HCT116 (cell line): ENCODE measurements around the gene PXDN. TPM values are rescaled to one million over a fixed set of nuclear protein-coding genes. Genes with fewer than 3 reads are reported as not detected.

ENCODE experiments used
- ATAC-seq: fragments of 200-7000 bp; cut with Tn5 transposase; 2 replicates; pipeline ENCODE4 v1.9.1; 2020; ENCODE audit warnings: mild to moderate bottlenecking, moderate library complexity
- BruUV-seq: library from RNA; stranded (reverse); fragments of 400-500 nt; replicated peaks from 2 replicates; lab custom pipeline; 2021; lab: Mats Ljungman, UMichigan
- CTCF ChIA-PET: fragments of 300-600 bp; sonication (Branson Sonifier 250); formaldehyde crosslinking; loops from one replicate; lab custom pipeline; 2021; ENCODE audit warnings: antibody characterized with exemption; lab: Charles Lee
- POLR2A ChIA-PET: fragments of 300-600, 350-600 bp; sonication (Branson Sonifier 250); formaldehyde crosslinking; loops from one replicate; lab custom pipeline; 2021; ENCODE audit warnings: antibody characterized with exemption; lab: Charles Lee
- RAD21 ChIA-PET, 2 experiments: fragments of 300-600 bp; sonication (Branson Sonifier 250); formaldehyde crosslinking; loops; one replicate each; lab custom pipeline; 2023; ENCODE audit warnings: low total read pairs in 2 of 2; ENCODE audit not compliant: uncharacterized antibody in 2 of 2, unreplicated experiment in 2 of 2, low non-redundant PET in 1 of 2; lab: Charles Lee
- DNase-seq: peaks from one replicate; pipeline ENCODE4 v3.0.0-alpha.2; 2010; ENCODE audit warnings: low read depth, low spot score
- H2AFZ ChIP-seq: fragments of 200-600 bp; shearing (Covaris generic), sonication (generic); 2 replicates; pipeline ENCODE4 v1.6.1; 2017; ENCODE audit warnings: low read depth, mixed run types, mixed read lengths, antibody characterized with exemption, low read length; ENCODE audit not compliant: poor library complexity, severe bottlenecking
- H3K27ac ChIP-seq: 2 replicates; pipeline ENCODE4 v1.5.1; 2012; ENCODE audit warnings: low read depth, low read length
- H3K27me3 ChIP-seq: fragments of 200-600 bp; sonication (generic); 2 replicates; pipeline ENCODE4 v1.6.1; 2016; ENCODE audit warnings: mixed run types, low read length, mixed read lengths; ENCODE audit not compliant: insufficient read depth
- H3K36me3 ChIP-seq, 2 experiments: fragments of 200-500 bp in 1 of 2; fragments of 200-600 bp in 1 of 2; sonication (Bioruptor generic) in 1 of 2; sonication (generic) in 1 of 2; 2 replicates each; pipeline versions ENCODE4 v1.5.1 to v1.6.1; 2014 to 2016; ENCODE audit warnings: low read length in 2 of 2, inconsistent platforms in 1 of 2, mixed read lengths in 1 of 2, mixed run types in 1 of 2; ENCODE audit not compliant: insufficient read depth in 2 of 2, control insufficient read depth in 1 of 2
- H3K4me1 ChIP-seq, 2 experiments: fragments of 200-600 bp in 1 of 2; sonication (generic) in 1 of 2; 2 replicates each; pipeline versions ENCODE4 v1.5.1 to v1.6.1; 2012 to 2017; ENCODE audit warnings: low read length in 2 of 2, inconsistent platforms in 1 of 2, mild to moderate bottlenecking in 1 of 2, mixed read lengths in 1 of 2, mixed run types in 1 of 2, moderate library complexity in 1 of 2; ENCODE audit not compliant: insufficient read depth in 2 of 2, control insufficient read depth in 1 of 2
- H3K4me2 ChIP-seq: fragments of 200-600 bp; sonication (generic); 2 replicates; pipeline ENCODE4 v1.6.1; 2017; ENCODE audit warnings: mixed run types, low read length, mixed read lengths
- H3K4me3 ChIP-seq, 2 experiments: fragments of 200-600 bp in 1 of 2; sonication (generic) in 1 of 2; replicated peaks in 1 of 2; 2 replicates each; pipeline ENCODE4 v1.5.1; 2011 to 2016; ENCODE audit warnings: low read length in 2 of 2, control low read depth in 1 of 2, low read depth in 1 of 2, mild to moderate bottlenecking in 1 of 2, mixed read lengths in 1 of 2, mixed run types in 1 of 2
- H3K79me2 ChIP-seq: fragments of 200-600 bp; sonication (generic); 2 replicates; pipeline ENCODE4 v1.6.1; 2017; ENCODE audit warnings: mild to moderate bottlenecking, mixed run types, low read length, moderate library complexity, mixed read lengths; ENCODE audit not compliant: insufficient read depth
- H3K9ac ChIP-seq: fragments of 200-600 bp; sonication (generic); 2 replicates; pipeline ENCODE4 v1.6.1; 2016; ENCODE audit warnings: low read length, mixed read lengths
- H3K9me2 ChIP-seq: fragments of 200-600 bp; sonication (generic), shearing (Covaris generic); 2 replicates; pipeline ENCODE4 v1.6.1; 2017; ENCODE audit warnings: mixed run types, mild to moderate bottlenecking, moderate library complexity; ENCODE audit not compliant: insufficient read depth
- H3K9me3 ChIP-seq, 2 experiments: fragments of 200-500 bp in 1 of 2; fragments of 200-600 bp in 1 of 2; sonication (Bioruptor generic) in 1 of 2; sonication (generic) in 1 of 2; 2 replicates each; pipeline ENCODE4 v1.6.1; 2014 to 2017; ENCODE audit warnings: low read length in 2 of 2, mixed read lengths in 2 of 2, inconsistent platforms in 1 of 2, low read depth in 1 of 2, mild to moderate bottlenecking in 1 of 2, mixed run types in 1 of 2, moderate library complexity in 1 of 2; ENCODE audit not compliant: control insufficient read depth in 1 of 2, insufficient read depth in 1 of 2
- H4K20me1 ChIP-seq: fragments of 200-600 bp; sonication (generic), shearing (Covaris generic); 2 replicates; pipeline ENCODE4 v1.6.1; 2017; ENCODE audit warnings: mixed run types, mild to moderate bottlenecking, moderate library complexity; ENCODE audit not compliant: insufficient read depth
- ATF3 ChIP-seq: IDR thresholded peaks from 2 replicates; pipeline ENCODE4 v1.6.1; 2012
- EZH2 ChIP-seq: fragments of 200-600 bp; sonication (generic); IDR thresholded peaks from 2 replicates; pipeline ENCODE4 v1.6.1; 2017; ENCODE audit warnings: antibody characterized with exemption, mixed run types
- EZH2phosphoT487 ChIP-seq: fragments of 200-600 bp; IDR thresholded peaks from 2 replicates; pipeline ENCODE4 v1.6.1; 2018; ENCODE audit warnings: antibody characterized with exemption, borderline replicate concordance
- MAX ChIP-seq: IDR thresholded peaks from 2 replicates; pipeline ENCODE4 v1.6.1; 2012
- POLR2A ChIP-seq: IDR thresholded peaks from 2 replicates; pipeline ENCODE4 v1.7.0; 2011; ENCODE audit warnings: borderline replicate concordance; ENCODE audit not compliant: insufficient read depth, insufficient read length; ENCODE audit errors: extremely low read depth
- RAD21 ChIP-seq: IDR thresholded peaks from 2 replicates; pipeline ENCODE4 v1.6.1; 2012; ENCODE audit warnings: low read depth, mild to moderate bottlenecking
- REST ChIP-seq: IDR thresholded peaks from 2 replicates; pipeline ENCODE4 v1.6.1; 2012; ENCODE audit warnings: low read depth
- SIN3A ChIP-seq: IDR thresholded peaks from 2 replicates; pipeline ENCODE4 v1.6.1; 2012; ENCODE audit warnings: low read depth
- YY1 ChIP-seq: IDR thresholded peaks from 2 replicates; pipeline ENCODE4 v1.6.1; 2011; ENCODE audit warnings: low read length, low read depth, moderate library complexity, mild to moderate bottlenecking; ENCODE audit not compliant: insufficient replicate concordance; ENCODE audit errors: extremely low read depth
- ZBTB33 ChIP-seq: IDR thresholded peaks from 2 replicates; pipeline ENCODE4 v1.6.1; 2011; ENCODE audit warnings: mild to moderate bottlenecking, low read length, moderate library complexity; ENCODE audit not compliant: insufficient replicate concordance; ENCODE audit errors: extremely low read depth
- ZFX ChIP-seq: fragments of 450-650 bp; IDR thresholded peaks from 2 replicates; pipeline ENCODE4 v1.6.1; 2017
- intact Hi-C: fragments of 100-400 bp; cut with micrococcal nuclease; formaldehyde crosslinking; loops from 2 replicates; pipeline ENCODE4 v1.10.0; 2022
- total RNA-seq: library from RNA; stranded (reverse); gene quantifications from one replicate; pipeline ENCODE4 v1.2.1, GENCODE V29; 2021; ENCODE audit not compliant: unreplicated experiment

The PXDN gene
- total RNA-seq, 1 experiment from 2014 or later: 10.7 TPM

- TF ChIP-seq REST: no peak
- TF ChIP-seq ATF3: no peak
- no peak for TF ChIP-seq EZH2phosphoT487
- TF ChIP-seq, all 23 proteins: peak for 0
These were observed 160.2 kb downstream of the PXDN start (continued) for GRCh38 chr2:1584051-1584531.

- DNase-seq (no peak), ATAC-seq (no peak)
- ChIA-PET CTCF (no interaction called here), RAD21 (no interaction called here), POLR2A (no interaction called here)
- no peak for TF ChIP-seq SIN3A
- TF ChIP-seq ZBTB33: no peak
- no peak for TF ChIP-seq MAX
- TF ChIP-seq RAD21: no peak
- TF ChIP-seq YY1: no peak
- TF ChIP-seq EZH2phosphoT487: no peak
- TF ChIP-seq POLR2A: no peak
- TF ChIP-seq EZH2: no peak
- no peak for TF ChIP-seq ZFX
- no peak overlapping the region for H3K4me3 ChIP-seq
- peaks cover 38% of the 10 kb centered on the region for H3K27me3 ChIP-seq
- H3K9me3 ChIP-seq: no peaks in the 10 kb centered on the region
- intact Hi-C loops: no loop called here
- BruUV-seq: no TSS peak
- no peak overlapping the region for H3K9ac ChIP-seq
- no peak overlapping the region for H3K27ac ChIP-seq
- no peaks in the 10 kb centered on the region for H3K36me3 ChIP-seq
- no peak overlapping the region for H2AFZ ChIP-seq
- H3K4me1 ChIP-seq: no peaks in the 10 kb centered on the region
- no peaks in the 10 kb centered on the region for H3K9me2 ChIP-seq
- no peaks in the 10 kb centered on the region for H3K79me2 ChIP-seq
- no peak overlapping the region for H3K4me2 ChIP-seq
- no peaks in the 10 kb centered on the region for H4K20me1 ChIP-seq
These were observed 161.4 kb downstream of the PXDN start for GRCh38 chr2:1582891-1583341.
